ENCODE data around the gene DYNC2H1.

DNA sequence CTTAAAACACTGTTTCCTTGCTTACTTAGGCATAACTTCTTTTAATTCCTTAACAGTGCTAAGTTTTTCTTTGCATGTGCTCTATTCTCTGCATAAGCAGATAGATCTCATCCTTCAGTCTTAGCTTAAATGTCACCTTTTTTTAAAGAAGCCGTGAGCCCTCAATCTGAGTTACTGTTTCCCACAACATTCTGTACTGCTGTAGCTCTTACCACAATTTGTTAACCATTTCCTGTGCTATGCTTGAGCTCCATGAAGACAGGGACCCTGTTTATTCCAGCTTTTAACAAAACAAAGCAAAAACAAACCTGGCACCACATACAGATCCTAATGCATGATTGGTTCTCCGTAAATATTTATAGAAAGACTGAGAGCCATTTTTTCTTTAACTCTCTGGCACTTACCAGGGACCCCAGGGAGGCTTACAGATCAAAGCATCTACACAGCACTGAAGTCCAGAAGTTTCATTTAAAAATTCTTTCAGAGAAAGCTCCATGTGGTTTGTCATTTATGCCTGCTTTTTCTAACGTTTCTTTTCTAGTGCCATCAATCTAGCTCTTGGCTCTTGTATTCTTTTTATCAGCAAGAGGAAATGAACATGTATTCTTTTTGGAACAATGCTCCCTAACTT lies 74.9 kb downstream of the DYNC2H1 start:
- TF ChIP-seq POLR2A (IDR thresholded peaks at IDR 0.05) = no peak
- TF ChIP-seq, protein P1, sequence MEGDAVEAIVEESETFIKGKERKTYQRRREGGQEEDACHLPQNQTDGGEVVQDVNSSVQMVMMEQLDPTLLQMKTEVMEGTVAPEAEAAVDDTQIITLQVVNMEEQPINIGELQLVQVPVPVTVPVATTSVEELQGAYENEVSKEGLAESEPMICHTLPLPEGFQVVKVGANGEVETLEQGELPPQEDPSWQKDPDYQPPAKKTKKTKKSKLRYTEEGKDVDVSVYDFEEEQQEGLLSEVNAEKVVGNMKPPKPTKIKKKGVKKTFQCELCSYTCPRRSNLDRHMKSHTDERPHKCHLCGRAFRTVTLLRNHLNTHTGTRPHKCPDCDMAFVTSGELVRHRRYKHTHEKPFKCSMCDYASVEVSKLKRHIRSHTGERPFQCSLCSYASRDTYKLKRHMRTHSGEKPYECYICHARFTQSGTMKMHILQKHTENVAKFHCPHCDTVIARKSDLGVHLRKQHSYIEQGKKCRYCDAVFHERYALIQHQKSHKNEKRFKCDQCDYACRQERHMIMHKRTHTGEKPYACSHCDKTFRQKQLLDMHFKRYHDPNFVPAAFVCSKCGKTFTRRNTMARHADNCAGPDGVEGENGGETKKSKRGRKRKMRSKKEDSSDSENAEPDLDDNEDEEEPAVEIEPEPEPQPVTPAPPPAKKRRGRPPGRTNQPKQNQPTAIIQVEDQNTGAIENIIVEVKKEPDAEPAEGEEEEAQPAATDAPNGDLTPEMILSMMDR (IDR thresholded peaks at IDR 0.05) = no peak

All from Peyer's patch (tissue), 4 donors.